GM21529 (cell line): ENCODE results near the gene VEGFB.
A peak's percentile ranks its signal among the peaks of the same experiment; 100 is the strongest.

Source experiments
- ATAC-seq: cut with Tn5 transposase; IDR thresholded peaks from one replicate; pipeline ENCODE4 v1.9.1; 2021; ENCODE audit not compliant: unreplicated experiment

VEGFB gene

GRCh38 chr11:64230171-64230984, 4.0 kb upstream of the VEGFB start, which contains the start of gene DNAJC4:
DNAJC4 (plus strand) TSS chr11:64230548; CDS start chr11:64230855, 307 bp downstream.
- peak; percentile 43 for ATAC-seq

- ATAC-seq, result no peak
Observed at GRCh38 chr11:64230985-64231365, 3.4 kb upstream of the VEGFB start.

GRCh38 chr11:64231546-64231945, 2.8 kb upstream of the VEGFB start:
- ATAC-seq, result no peak

- no peak for ATAC-seq
Observed at GRCh38 chr11:64232182-64232966, 2.0 kb upstream of the VEGFB start.

- no peak for ATAC-seq
Observed at GRCh38 chr11:64232967-64233315, 1.4 kb upstream of the VEGFB start.

GRCh38 chr11:64234647-64235379, 429 bp downstream of the VEGFB start:
- no peak for ATAC-seq

- no peak for ATAC-seq
Observed at GRCh38 chr11:64235437-64236161, 1.2 kb downstream of the VEGFB start.

GRCh38 chr11:64237484-64237951, 3.1 kb downstream of the VEGFB start:
- ATAC-seq, result no peak

- ATAC-seq, result no peak
Observed at GRCh38 chr11:64238076-64238475, 3.7 kb downstream of the VEGFB start.

GRCh38 chr11:64238999-64239398, 4.6 kb downstream of the VEGFB start:
- ATAC-seq, result no peak

GRCh38 chr11:64239662-64240434, 5.5 kb downstream of the VEGFB start:
- ATAC-seq, result peak; percentile 14

- peak; percentile 37 for ATAC-seq
Observed at GRCh38 chr11:64240435-64241240, 6.3 kb downstream of the VEGFB start, which contains the start of gene FKBP2. FKBP2 (plus strand) TSS chr11:64241095; CDS start chr11:64242388, 1,293 bp downstream.

GRCh38 chr11:64241241-64241490, 6.8 kb downstream of the VEGFB start:
- peak; percentile 58 for ATAC-seq

GRCh38 chr11:64241491-64242374, 7.3 kb downstream of the VEGFB start:
- peak; percentile 4 for ATAC-seq

GRCh38 chr11:64243236-64243854, 9.0 kb downstream of the VEGFB start:
- no peak for ATAC-seq

- no peak for ATAC-seq
Observed at GRCh38 chr11:64244107-64244506, 9.7 kb downstream of the VEGFB start.

- ATAC-seq, result no peak
Observed at GRCh38 chr11:64244966-64245365, 10.6 kb downstream of the VEGFB start.

GRCh38 chr11:64245401-64245796, 11.0 kb downstream of the VEGFB start:
- ATAC-seq, result no peak
